Measurements from ENCODE around the gene PEX5L.

PEX5L gene

DNA sequence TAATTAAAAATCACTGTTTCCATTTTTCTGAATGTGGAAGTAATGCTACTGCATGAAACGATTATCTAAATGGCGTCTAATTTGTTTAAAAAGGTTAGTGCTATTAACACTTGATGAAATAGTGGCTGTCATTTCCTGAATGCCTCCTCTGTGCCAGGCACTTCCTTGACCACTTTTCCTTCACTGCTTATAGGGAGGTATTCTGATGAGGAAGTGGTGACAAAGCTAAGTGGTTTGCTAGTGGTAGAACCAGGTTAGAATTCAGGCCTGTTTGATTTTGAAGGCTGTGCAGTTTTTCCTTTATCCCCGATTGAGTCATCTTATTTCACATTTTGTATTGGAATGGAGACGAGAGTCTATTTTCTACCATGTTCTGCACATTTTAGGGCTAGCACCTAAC is 264.9 kb downstream of the PEX5L start:
- TF ChIP-seq, protein P1, sequence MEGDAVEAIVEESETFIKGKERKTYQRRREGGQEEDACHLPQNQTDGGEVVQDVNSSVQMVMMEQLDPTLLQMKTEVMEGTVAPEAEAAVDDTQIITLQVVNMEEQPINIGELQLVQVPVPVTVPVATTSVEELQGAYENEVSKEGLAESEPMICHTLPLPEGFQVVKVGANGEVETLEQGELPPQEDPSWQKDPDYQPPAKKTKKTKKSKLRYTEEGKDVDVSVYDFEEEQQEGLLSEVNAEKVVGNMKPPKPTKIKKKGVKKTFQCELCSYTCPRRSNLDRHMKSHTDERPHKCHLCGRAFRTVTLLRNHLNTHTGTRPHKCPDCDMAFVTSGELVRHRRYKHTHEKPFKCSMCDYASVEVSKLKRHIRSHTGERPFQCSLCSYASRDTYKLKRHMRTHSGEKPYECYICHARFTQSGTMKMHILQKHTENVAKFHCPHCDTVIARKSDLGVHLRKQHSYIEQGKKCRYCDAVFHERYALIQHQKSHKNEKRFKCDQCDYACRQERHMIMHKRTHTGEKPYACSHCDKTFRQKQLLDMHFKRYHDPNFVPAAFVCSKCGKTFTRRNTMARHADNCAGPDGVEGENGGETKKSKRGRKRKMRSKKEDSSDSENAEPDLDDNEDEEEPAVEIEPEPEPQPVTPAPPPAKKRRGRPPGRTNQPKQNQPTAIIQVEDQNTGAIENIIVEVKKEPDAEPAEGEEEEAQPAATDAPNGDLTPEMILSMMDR (IDR thresholded peaks at IDR 0.05; ENCODE audit: low read depth, low read length) = no peak
- H3K4me3 ChIP-seq (ENCODE audit: low read depth, low read length) = no peak overlapping the region

DNA sequence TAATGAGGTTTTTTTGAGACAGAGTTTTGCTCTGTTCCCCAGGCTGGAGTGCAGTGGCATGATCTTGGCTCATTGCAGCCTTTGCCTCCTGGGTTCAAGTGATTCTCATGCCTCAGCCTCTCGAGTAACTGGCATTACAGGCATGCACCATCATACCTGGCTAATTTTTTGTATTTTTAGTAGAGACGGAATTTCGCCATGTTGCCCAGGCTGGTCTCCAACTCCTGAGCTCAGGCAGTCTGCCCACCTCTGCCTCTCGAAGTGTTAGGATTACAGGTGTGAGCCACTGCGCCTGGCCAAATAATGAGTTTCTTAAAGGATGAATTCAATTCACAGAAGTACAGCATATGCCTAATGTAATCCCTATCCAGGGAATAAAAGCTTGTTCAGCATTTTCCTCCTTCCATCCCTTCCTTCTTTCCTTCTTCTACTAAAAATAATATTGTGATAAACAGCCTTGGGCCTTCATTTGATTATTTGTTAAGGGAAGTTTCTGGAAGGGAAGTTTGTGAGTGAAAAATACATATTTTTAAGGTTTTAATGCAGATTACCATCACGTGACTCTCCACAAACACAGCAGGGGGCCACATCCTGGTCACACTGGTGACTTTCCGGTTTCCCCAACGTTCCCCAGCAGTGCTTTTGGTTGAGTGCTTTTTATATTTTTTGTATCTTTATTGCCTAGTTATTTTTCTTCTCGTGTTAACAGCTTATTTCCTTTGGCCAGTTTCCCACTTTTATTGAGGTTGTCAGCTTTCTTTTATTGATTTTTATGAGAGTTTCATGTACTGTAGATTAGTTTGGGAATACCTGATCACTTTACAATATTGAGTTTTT is 267.1 kb downstream of the PEX5L start:
- TF ChIP-seq, protein P1 (IDR thresholded peaks at IDR 0.05; ENCODE audit: low read depth, low read length) = no peak
- H3K4me3 ChIP-seq (ENCODE audit: low read depth, low read length) = no peak overlapping the region

DNA sequence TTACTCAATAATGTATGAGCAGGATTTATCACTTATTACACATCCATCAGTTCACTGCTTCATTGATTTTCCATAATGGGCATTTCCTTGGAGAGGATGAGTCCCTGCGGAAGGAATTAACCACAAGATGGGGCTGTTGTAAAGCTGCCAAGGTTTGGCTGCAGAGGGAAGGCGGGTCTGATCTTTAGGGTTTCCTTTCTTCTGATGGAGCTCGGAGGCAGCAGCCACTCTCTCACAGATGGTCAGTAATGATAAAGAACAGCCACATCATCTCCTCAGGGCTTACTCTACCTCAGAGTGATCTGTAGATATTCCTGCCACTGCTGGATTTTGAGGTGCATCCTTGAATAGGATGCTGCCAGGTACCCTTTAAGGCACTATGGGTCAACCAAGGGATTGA is 268.7 kb downstream of the PEX5L start:
- TF ChIP-seq, protein P1 (IDR thresholded peaks at IDR 0.05; ENCODE audit: low read depth, low read length) = peak; percentile 63
- no peak overlapping the region for H3K4me3 ChIP-seq (ENCODE audit: low read depth, low read length)

DNA sequence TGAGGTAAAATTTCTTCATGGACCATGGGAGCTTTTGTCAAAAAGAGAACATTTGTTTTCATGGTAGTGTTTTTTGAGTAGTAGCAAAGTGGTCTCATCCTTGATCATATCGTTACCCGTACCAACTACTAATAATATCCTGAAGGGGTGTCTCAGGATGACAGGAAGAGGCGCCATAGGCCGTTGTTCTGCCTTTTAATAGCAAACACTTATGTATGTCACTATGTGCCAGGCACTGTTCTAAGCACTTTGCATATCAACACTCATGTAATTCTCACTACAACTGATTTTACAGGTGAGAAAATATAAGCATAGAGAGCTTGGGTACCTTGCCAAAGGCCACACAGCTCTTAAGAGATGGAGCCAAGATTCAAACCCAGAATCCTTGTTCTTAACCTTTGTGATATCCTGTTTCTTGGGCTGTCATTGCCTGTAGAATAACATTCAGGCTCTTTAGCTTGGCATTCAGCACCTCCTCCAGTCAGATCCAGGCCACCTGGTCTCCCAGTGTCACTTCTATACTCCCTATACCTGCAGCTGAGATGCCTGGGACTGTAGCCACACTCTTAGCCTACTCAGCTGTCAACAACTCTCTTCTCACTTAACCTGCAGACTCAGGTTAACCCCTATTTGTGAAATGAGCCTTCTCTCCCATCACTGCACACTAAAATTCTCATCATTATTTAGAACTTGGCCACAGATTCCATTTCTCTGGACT is 270.2 kb downstream of the PEX5L start:
- TF ChIP-seq, protein P1 (IDR thresholded peaks at IDR 0.05; ENCODE audit: low read depth, low read length) = no peak
- no peak overlapping the region for H3K4me3 ChIP-seq (ENCODE audit: low read depth, low read length)

DNA sequence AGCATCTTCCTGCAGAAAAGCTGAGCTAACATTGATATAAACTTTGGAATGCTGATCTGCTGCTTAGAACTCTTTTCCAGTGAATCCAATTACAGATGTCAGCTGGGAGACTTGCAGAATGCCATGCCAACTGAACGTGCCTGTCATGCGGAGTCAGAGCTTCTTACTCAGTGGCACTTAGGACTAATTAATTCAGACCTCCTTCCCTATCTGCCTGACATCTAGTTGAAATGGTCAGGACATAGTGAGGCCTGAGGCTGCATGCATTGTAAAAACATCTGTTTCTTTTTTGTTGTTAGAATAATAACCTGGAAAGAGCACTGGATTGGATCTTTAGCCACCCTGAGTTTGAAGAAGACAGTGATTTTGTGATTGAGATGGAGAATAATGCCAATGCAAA is 271.3 kb downstream of the PEX5L start:
- TF ChIP-seq, protein P1 (IDR thresholded peaks at IDR 0.05; ENCODE audit: low read depth, low read length) = no peak
- no peak overlapping the region for H3K4me3 ChIP-seq (ENCODE audit: low read depth, low read length)

DNA sequence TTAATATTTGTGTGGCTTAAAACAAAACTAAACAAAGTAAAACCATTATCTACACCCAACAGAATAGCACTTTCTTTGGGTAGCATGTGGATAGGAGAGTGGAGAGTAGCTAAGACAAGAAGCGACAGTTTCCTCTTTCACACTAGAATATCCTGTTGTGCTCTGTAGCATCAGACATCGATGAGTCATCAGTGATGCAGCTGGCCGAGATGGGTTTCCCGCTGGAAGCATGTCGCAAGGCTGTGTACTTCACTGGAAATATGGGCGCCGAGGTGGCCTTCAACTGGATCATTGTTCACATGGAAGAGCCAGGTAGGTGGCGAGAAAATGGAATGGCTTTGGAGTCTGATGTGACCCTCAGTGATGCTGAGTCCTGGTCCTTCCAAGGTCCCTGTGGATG is 275.8 kb downstream of the PEX5L start:
- TF ChIP-seq, protein P1 (IDR thresholded peaks at IDR 0.05; ENCODE audit: low read depth, low read length) = no peak
- H3K4me3 ChIP-seq (ENCODE audit: low read depth, low read length) = no peak overlapping the region

DNA sequence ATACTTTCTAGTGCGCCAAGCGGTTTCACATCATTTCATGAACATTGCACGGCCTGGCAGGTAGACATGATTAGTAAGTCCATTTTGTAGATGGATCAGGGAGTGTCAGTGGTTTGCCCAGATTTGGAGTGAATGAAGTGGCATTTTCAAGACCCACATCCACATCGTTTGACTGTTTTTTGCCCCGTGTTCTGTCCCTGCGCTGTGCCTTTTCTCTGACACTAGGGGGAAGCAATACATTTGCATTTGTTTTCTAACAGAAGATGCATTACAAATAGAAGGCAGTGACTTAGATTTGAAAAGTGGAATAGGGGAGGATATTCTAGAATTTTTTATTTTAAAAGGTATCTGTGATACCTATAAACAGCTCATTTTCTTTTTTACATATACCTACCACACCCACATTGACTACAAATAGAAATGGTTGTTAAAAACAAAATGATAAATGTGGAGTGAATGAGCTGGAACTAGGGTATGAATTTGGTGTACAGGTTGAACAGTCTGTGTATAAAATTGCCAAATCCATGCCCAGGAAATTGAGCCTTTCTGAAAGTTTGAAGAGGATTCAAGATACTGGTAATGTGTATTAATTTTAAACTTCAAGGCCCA is 285.9 kb downstream of the PEX5L start:
- TF ChIP-seq, protein P1 (IDR thresholded peaks at IDR 0.05; ENCODE audit: low read depth, low read length) = peak; percentile 66
- H3K4me3 ChIP-seq (ENCODE audit: low read depth, low read length) = no peak overlapping the region
